ENCODE results near the gene GTF2A1. TPM values are rescaled to one million over a fixed set of nuclear protein-coding genes. Genes with fewer than 3 reads are reported as not detected.
A peak's percentile ranks its signal among the peaks of the same experiment; 100 is the strongest.

The GTF2A1 gene
- total and polyA plus RNA-seq, 2 donors (not counting 3 experiments of a cell fraction or from before 2014, with no cell fraction given), result 11.1 to 33.4 TPM

GRCh38 chr14:81219759-81220579 is 790 bp downstream of the GTF2A1 start:
- peaks cover 41% of the 10 kb centered on the region for H3K79me2 ChIP-seq (ENCODE audit: control insufficient read depth, insufficient read depth, low read length)
- H3K9ac ChIP-seq (replicated peaks; ENCODE audit: extremely low read depth, insufficient read depth, low read length), result peak overlapping the region; percentile 99
- H3K4me1 ChIP-seq (ENCODE audit: control insufficient read depth, extremely low read depth, insufficient read depth, low read length), result peaks cover 18% of the 10 kb centered on the region
- H3K9me1 ChIP-seq (replicated peaks; ENCODE audit: control insufficient read depth, extremely low read depth, insufficient read depth, low read length), result no peaks in the 10 kb centered on the region
- TSS peak; percentile 98 for BruUV-seq (replicated peaks)
- H3K36me3 ChIP-seq (ENCODE audit: control insufficient read depth in 2 of 2, extremely low read depth in 1 of 2, insufficient read depth in 2 of 2, low read length in 2 of 2), result peaks cover 3 to 4% of the 10 kb centered on the region in 2 experiments
- ChIA-PET POLR2A (interaction anchor here (0.8 to 1.6 kb wide), 13 partner anchors 9 to 313 kb away, joined by 3 to 16 read pairs (median 4); partner anchors contain the start of genes CEP128 and SEL1L), CTCF (interaction anchor here (0.9 to 1.3 kb wide), 5 partner anchors 10 to 265 kb away, joined by 3 to 7 read pairs (median 4); partner anchors contain the start of gene TSHR)
- no peak for FAIRE-seq
- H3K9me3 ChIP-seq (replicated peaks; ENCODE audit: control insufficient read depth, insufficient read depth, low read length), result no peaks in the 10 kb centered on the region
- dilution Hi-C loops (cut with MboI; ENCODE audit: extremely low pct_ligation_motif_present, low sequenced_read_pairs), result no loop called here
- intact Hi-C loops (cut with micrococcal nuclease), result loop anchor here (1.0 to 5.0 kb wide), 6 partner anchors 50 to 583 kb away; partner anchors contain the start of genes CEP128 and SEL1L
- peak overlapping the region; percentile 96 for H3K27ac ChIP-seq (ENCODE audit: insufficient read depth, low read depth, low read length)
- H4K20me1 ChIP-seq (replicated peaks; ENCODE audit: control insufficient read depth, extremely low read depth, insufficient read depth, low read length), result no peaks in the 10 kb centered on the region
- no peaks in the 10 kb centered on the region for H3K27me3 ChIP-seq (ENCODE audit: control insufficient read depth in 2 of 2, insufficient read depth in 2 of 2, low read length in 2 of 2)
- DNase-seq (ENCODE audit: low read depth, low spot score), result no peak
- TF ChIP-seq MYC (IDR thresholded peaks at IDR 0.05; ENCODE audit: low read depth, low read length) (no peak), JUN (IDR thresholded peaks at IDR 0.05; ENCODE audit: borderline replicate concordance, insufficient read depth, insufficient read length, low read depth) (no peak), MAX (IDR thresholded peaks at IDR 0.05; ENCODE audit: insufficient read depth, insufficient read length) (no peak)
- H3K4me3 ChIP-seq (replicated peaks in 1 of 3; ENCODE audit: insufficient read depth in 1 of 3, low read depth in 1 of 3, low read length in 3 of 3), result peak overlapping the region; percentile 84 to 99 (median 98)
- peak overlapping the region; percentile 97 for H3K4me2 ChIP-seq (ENCODE audit: insufficient read depth, low read length)
- peak overlapping the region; percentile 20 for H2AFZ ChIP-seq (ENCODE audit: low read depth, low read length)

GRCh38 chr14:81219210-81219758 is 1.5 kb downstream of the GTF2A1 start:
- TF ChIP-seq CTCF (IDR thresholded peaks at IDR 0.05; ENCODE audit: extremely low read depth in 1 of 2, insufficient read depth in 1 of 2, low read depth in 1 of 2, low read length in 2 of 2) (no peak), MYC (IDR thresholded peaks at IDR 0.05; ENCODE audit: low read depth, low read length) (no peak), FOS (IDR thresholded peaks at IDR 0.05; ENCODE audit: borderline replicate concordance, insufficient read depth, low read length) (no peak), POLR2AphosphoS5 (IDR thresholded peaks at IDR 0.05; ENCODE audit: insufficient read depth, low read depth, low read length) (peak; percentile 97), POLR2A (IDR thresholded peaks at IDR 0.05; ENCODE audit: low read depth, low read length) (peak; percentile 99)
- Histone ChIP-seq H3K4me2 (ENCODE audit: insufficient read depth, low read length) (peak overlapping the region; percentile 97), H2AFZ (ENCODE audit: low read depth, low read length) (peak overlapping the region; percentile 55)

More at GRCh38 chr14:81219210-81219758, 1.5 kb downstream of the GTF2A1 start:
- dilution Hi-C loops (cut with MboI; ENCODE audit: extremely low pct_ligation_motif_present, low sequenced_read_pairs), result no loop called here
- peak overlapping the region; percentile 84 to 99 (median 98) for H3K4me3 ChIP-seq (replicated peaks in 1 of 3; ENCODE audit: insufficient read depth in 1 of 3, low read depth in 1 of 3, low read length in 3 of 3)
- H3K36me3 ChIP-seq (ENCODE audit: control insufficient read depth in 2 of 2, extremely low read depth in 1 of 2, insufficient read depth in 2 of 2, low read length in 2 of 2), result peaks cover 4 to 6% of the 10 kb centered on the region in 2 experiments
- H3K79me2 ChIP-seq (ENCODE audit: control insufficient read depth, insufficient read depth, low read length), result peaks cover 41% of the 10 kb centered on the region
- peaks cover 18% of the 10 kb centered on the region for H3K4me1 ChIP-seq (ENCODE audit: control insufficient read depth, extremely low read depth, insufficient read depth, low read length)
- no peaks in the 10 kb centered on the region for H3K9me3 ChIP-seq (replicated peaks; ENCODE audit: control insufficient read depth, insufficient read depth, low read length)
- H3K27ac ChIP-seq (ENCODE audit: insufficient read depth, low read depth, low read length), result peak overlapping the region; percentile 96
- no peaks in the 10 kb centered on the region for H3K27me3 ChIP-seq (ENCODE audit: control insufficient read depth in 2 of 2, insufficient read depth in 2 of 2, low read length in 2 of 2)
- H4K20me1 ChIP-seq (replicated peaks; ENCODE audit: control insufficient read depth, extremely low read depth, insufficient read depth, low read length), result no peaks in the 10 kb centered on the region
- no TSS peak for BruUV-seq (replicated peaks)
- ChIA-PET CTCF (interaction anchor here (0.9 to 1.3 kb wide), 7 partner anchors 9 to 264 kb away, joined by 3 to 7 read pairs (median 3); partner anchors contain the start of gene TSHR), POLR2A (interaction anchor here (0.6 to 1.3 kb wide), 21 partner anchors 8 to 314 kb away, joined by 3 to 16 read pairs (median 3); partner anchors contain the start of genes CEP128, SEL1L and TSHR)
- intact Hi-C loops (cut with micrococcal nuclease), result loop anchor here (1.0 to 5.0 kb wide), 4 partner anchors 49 to 314 kb away; partner anchors contain the start of genes CEP128 and SEL1L
- H3K9me1 ChIP-seq (replicated peaks; ENCODE audit: control insufficient read depth, extremely low read depth, insufficient read depth, low read length), result no peaks in the 10 kb centered on the region
- peak; percentile 98 for DNase-seq (ENCODE audit: low read depth, low spot score)
- peak; percentile 84 for FAIRE-seq
- H3K9ac ChIP-seq (replicated peaks; ENCODE audit: extremely low read depth, insufficient read depth, low read length), result peak overlapping the region; percentile 99
